ENCODE data around the gene HECTD2.
"Not testable (repeated sequence)": the region's sequence is repeated elsewhere in the genome, so short reads cannot be mapped to it uniquely, and the experiment has no call there.

Gene HECTD2

DNA sequence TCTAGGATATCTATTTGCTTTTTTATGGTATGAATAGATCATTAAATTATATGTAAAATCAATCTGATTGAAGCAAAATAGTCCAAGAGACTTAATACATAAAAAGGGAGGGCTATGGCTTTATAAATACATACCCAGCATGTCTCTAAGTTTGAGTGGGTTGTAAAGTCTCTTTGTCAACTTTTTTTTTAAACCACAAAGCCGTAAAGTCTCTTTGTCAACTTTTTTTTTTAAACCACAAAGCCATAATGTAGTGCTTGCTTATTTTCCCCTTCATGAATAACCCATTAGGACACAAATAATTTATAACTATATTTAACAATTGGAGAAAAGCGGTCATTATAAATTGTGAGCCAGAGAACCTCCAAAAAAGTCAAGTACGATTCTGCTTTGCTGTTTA is 5.7 kb downstream of the HECTD2 start:
- DNase-seq = no peak

DNA sequence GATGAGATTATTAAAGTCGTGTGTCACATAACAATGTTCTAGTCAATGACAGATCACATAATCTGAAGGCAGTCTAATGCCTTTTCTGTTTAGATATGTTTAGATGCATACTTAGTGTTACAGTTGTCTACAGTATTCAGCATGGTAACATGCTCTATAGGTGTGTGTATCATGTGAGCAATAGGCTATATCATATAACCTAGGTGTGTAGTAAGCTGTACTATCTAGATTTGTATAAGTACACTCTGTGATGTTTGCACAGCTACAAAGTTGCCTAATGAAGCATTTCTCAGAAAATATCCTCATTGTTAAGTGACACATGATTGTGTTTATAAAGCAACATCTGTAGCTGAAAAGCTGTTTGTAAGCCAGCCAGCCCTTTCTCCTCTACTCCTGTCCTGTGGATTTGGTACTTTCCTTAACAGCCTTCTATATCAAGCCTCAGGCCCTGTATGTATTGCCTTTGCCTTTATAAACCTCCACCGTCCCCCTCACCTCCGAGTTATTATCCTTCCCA is 6.3 kb downstream of the HECTD2 start:
- no peak for DNase-seq

DNA sequence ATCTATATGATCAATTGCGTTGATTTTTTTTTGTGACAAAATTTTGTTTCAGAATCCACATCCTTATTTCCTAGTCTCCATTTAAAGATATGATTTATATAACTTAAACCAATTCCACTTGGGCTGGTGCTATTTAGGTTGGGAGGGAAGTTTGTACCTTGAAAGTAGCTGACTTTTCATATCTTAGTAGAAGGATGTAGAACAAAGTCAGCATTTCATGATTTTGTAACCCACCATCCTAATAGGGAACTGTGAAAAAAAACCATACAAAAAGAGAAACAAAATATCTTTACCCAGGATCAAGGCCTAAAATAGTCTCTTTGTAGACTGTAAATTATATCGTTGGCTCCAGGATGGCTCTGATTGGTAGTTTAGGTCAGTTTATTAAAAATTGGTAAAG is 8.3 kb downstream of the HECTD2 start:
- no peak for DNase-seq

DNA sequence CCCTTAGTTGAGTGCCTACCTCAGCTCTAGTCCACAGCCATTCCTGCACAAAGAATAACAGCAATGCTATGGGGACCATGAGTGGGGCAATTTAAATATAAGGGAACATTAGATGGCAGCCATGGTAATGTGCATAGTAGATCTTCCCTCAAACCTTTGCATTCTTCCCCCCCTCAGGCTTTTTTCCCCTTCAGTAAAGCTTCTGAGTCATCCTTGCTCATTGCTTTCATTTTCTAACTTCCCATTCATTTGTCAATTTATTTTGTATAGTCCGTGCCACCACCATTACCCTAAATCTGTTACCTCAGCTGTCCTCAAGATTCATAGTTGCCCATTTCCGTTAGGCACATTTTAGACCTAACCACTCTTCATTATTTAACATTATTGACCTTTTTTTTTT is 10.7 kb downstream of the HECTD2 start:
- no peak for DNase-seq

DNA sequence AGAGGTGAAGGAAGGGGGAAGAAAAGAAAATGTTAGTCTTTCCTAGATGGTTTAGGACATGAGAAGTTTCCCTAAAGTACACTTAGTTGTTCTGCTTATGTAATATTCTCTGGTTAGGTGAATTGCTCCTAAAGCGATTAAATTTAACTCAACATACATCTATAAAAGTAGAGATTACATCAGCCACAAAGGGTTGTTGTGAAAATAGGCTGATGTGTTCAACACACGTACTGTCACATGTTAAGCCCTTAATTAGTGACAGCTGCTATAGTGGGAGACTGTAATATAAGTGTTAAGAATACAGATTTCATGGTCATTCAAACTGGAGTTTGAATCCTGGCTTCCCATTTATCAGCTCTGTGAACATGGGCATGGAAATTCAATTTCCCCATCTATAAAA is 12.8 kb downstream of the HECTD2 start:
- no peak for DNase-seq

DNA sequence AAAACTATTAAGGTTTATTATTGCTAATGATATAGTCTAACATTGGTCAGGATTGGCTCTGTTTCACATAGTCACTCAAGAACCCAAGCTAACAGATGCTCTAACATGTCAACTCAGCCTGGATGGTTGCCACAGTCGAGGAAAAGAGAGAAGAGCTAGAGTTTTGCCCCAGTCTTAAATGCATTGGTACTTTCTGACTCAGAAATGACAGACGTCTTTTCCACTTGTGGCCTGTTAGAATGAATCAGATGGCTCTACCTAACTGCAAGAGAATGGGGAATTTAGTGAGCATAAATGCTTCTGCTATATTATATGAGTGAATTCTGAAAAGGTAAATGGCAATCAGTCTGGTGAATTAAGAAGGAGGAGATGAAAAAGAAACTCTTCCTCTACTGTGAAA is 13.9 kb downstream of the HECTD2 start:
- no peak for DNase-seq

DNA sequence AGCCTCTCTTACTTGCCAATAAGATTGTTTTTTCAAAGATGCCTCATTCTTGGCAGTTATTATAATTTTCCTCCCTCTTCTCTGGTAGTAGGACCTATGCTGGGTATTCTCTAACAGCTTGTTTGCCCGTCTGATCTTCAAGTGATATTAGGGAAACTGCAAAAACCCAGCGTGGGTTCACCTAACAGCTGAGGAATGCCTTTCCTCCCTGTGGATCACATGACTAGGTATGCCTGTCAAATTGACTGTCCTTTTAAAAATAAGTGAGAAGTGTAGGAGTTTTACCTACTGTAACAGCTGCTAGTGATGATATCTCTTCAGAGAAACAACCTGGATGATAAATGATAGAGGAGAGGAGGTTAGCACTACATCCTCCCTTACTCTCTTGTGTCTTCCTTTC is 22.0 kb downstream of the HECTD2 start:
- no peak for DNase-seq

DNA sequence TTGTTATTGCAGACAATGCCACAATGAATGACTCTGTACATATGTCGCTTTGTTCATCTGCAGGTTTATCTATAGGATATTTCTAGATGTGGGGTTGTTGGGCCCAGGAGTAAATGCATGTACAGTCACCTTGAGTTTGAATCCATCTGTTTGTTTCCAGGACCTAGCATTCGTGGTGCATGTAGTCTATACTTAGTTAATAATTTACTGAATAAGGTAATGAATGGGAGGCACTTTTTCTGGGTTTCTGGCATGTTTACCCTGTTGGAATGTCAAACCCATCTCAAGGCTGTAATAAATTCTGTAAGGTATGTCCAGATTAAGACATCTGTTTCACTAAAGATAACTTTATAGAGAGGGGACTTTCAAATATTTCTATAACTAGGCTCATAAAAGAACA is 23.5 kb downstream of the HECTD2 start:
- DNase-seq = no peak

DNA sequence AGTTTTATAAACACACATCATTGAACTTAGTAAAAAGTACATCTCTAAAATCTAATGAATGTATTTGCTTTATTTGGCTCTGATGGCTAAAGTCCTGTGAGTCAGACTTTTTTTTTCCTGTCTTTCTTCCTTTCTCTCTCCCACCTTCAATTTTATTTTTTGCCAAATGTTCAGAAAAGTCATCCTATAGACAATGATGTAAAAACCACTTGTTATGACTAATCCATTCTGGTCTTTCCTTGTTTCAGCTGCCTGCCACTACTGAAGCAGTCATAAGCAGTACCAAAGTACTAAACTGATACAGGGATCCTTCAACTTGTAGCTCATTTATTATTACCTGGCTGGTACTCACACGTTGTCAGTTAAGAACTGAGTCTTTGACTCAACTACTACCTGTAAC is 23.9 kb downstream of the HECTD2 start:
- no peak for DNase-seq

DNA sequence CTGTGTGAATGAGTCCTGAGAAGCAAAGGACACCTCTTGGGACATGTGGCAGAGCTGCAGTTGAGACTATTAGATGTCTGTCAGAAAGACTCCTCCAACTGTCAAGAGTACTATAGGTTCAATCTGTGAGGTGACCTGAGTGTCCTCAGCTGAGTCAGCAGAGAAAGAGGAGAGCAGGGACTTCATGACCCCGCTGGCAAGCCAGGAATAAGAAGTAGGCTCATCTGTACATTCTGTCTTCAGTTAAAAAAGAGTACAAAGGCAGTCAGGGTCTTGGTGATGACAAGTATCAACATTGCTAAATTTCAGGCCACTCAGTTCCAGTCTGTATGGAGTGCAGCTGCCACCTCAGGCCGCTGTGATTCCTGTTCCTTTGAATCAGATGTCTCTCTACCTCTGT is 25.1 kb downstream of the HECTD2 start:
- no peak for DNase-seq

DNA sequence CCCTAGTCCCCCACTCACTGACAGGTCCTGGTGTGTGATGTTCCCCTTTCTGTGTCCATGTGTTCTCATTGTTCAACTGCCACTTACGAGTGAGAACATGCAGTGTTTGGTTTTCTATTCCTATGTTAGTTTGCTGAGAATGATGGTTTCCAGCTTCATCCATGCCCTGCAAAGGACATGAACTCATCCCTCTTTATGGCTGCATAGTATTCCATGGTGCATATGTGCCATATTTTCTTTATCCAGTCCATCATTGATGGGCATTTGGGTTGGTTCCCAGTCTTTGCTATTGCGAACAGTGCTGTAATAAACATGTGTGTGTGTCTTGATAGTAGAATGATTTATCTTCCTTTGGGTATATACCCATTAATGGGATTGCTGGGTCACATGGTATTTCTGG is 28.1 kb downstream of the HECTD2 start:
- DNase-seq = not testable (repeated sequence)

DNA sequence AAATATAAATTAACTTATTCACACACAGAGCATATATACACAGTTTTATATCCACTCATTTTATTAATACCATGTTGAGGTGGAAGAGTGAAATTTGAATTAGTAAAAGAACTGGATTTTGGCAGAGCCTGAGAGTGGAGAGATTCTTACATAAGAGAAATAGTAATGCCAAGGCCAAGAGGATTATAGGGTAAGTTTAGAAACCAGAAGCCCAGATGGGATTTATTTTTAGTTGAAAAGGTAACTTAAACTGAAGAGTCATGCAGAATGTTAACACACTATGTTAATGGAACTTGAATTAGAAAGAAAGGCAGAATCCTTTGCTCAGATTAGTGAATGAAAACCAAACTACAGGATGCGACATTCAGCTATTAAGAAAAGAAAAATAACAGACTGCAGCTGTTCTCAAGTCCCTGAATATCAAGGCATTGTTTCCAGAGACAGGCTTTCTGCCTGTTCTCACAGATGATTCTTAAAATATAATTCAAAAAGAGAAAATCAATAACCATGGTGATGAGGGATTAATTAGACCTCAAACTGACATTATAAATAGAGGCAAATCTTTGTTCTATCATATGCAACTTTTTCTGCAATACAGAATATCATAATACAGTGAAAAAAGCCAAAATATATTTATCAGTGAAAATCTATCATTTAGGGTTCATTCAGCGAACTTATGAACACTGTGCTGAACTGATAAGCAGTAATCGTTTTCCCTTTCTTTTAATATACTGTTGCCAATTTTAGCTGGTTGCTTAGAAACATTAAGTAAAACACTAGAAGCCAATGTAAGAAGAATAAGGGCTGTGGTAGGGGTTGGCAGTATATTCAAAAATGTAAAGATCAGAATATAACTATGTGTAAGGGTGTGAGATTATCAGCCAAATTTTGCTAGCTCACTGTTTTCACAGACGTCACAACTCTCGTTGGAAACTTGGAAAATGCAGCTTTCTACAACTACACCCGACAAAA is 34.4 kb downstream of the HECTD2 start:
- peak; percentile 1 for DNase-seq

DNA sequence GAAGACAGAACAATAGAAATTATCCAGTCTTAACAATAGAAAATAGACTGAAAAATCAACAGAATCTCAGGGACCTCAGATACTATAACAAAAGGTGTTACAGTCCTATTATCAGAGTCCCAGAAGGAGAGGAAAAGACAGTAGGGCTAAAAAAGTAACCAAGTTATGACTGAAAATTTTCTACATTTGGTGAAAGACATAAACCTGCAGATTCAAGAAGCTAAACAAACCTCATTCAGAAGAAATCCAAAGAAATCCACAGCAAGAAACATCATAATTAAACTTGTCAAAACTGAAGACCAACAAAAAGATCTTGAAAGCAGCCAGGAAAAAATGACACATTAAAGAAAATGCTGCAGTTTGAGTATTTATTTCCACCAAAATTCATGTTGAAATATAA is 41.9 kb downstream of the HECTD2 start:
- DNase-seq = no peak

DNA sequence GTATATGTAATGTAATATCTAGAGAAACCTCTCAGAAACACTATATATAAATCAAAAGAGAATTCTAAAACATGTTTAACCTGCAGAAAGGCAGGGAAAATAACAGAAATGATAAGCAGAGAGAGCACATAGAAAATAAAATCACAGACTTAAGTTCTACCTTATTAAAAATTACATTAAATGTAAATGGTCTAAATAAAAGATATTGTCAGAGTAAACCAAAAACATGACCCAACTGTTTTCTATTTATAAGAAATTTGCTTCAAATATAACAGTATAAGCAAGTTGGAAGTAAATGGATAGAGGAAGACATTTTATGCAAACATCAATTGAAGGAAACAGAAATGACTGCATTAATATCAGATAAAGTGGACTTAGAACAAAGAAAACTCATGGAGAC is 43.4 kb downstream of the HECTD2 start:
- no peak for DNase-seq

DNA sequence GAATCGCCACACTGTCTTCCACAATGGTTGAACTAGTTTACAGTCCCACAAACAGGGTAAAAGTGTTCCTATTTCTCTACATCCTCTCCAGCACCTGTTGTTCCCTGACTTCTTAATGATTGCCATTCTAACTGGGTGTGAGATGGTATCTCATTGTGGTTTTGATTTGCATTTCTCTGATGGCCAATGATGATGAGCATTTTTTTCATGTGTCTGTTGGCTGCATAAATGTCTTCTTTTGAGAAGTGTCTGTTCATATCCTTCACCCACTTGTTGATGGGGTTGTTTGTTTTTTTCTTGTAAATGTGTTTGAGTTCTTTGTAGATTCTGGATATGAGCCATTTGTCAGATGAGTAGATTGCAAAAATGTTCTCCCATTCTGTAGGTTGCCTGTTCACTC is 45.0 kb downstream of the HECTD2 start:
- not testable (repeated sequence) for DNase-seq

DNA sequence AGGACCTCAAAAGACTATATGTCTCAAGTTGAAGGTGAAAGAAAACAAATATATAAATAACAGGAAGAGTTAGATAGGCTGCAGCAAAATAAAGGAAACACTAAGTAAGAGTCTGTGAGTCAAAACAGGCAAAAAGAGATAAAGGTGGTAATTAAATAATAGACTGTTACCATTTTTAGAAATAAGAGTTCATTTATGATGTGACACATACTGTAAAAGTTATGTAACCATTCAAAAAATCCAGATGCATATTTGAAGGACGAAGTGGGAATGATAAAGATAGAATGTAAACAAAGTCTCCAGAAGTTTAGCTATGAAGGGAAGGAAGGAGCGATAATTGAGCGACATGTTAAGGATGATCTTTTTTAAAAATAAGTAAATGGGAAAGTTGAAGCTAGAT is 50.5 kb downstream of the HECTD2 start:
- DNase-seq = no peak

DNA sequence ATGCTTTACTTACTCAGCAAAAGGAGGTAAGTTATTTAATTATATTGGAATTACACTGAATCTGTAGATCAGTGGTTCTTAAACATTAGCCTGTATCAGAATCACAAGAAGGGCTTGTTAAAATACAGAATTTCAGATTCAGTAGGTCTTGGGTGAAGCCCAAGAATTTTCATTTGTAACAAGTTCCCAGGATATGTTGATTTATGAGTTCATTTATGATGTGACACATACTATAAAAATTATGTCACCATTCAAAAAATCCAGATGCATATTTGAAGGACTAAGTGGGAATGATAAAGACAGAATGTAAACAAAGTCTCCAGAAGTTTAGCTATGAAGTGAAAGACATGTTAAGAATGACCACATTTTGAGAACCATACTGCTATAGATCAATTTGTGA is 52.3 kb downstream of the HECTD2 start:
- no peak for DNase-seq

DNA sequence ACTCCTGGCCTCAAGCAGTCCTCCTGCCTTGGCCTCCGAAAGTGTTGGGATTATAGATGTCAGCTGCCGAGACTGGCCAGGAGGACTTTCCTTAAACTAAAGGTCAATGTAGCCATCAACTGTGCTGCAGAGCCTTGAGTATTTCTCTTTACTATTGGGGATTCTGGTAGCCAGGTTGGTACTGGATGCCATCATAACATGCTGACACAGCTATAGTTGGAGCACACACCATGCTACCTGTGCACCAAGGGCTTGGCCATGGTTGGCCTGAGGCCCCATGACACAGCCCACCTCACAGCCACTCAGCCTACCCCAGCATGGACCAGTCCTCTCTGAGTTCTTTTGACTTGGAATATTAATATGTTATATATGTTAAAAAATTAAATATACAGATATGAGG is 54.4 kb downstream of the HECTD2 start:
- DNase-seq = no peak

DNA sequence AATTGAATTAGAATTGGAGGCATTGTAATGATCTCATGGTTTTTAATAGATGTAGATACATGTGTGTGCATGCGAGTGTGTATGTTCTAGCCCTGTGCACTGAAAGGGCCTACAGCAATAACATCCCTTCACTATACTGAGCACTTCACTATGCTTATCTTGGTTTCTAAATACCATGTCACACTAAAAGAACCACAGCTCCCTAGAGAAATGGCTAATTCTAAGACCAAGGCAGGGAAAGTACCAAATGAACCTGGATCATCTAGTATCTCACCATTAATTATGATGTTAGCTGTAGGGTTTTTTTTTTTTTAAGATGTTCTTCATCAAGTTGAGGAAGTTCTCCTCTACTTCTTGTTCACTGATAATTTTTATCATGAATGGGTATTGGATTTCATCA is 55.1 kb downstream of the HECTD2 start:
- DNase-seq = no peak

DNA sequence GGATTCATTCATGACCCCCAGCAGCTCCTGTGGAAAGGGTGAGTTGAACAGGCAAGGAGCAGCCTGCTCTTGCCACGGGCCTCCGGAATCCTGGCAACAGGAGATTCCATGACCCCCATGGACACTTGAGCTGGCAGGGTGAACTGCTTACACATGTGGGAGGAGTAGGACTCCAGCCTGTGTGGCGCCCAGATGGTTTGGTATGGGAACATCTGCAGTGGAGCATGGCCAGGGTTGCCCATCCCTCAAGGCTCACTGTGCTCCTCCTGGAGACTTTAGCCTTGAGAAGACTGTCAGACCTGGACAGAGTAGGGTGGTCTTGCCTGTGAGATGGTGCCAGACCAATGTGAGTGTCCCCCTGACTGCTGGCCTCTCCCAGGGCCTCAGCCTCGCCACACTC is 57.0 kb downstream of the HECTD2 start:
- no peak for DNase-seq

DNA sequence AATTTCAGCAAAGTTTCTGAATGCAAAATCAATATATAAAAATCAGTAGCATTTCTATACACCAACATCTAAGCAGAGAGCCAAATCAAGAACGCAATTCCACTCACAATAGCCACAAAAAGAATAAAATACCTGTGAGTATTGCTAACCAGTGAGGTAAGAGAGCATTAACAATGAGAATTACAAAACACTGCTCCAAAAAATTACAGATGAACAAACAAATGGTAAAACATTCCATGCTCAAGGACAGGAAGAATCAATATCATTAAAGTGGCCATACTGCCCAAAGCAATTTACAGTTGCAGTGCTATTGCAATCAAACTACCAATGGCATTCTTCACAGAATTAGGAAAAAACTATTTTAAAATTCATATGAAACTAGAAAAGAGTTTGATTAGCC is 61.5 kb downstream of the HECTD2 start:
- DNase-seq = no peak

DNA sequence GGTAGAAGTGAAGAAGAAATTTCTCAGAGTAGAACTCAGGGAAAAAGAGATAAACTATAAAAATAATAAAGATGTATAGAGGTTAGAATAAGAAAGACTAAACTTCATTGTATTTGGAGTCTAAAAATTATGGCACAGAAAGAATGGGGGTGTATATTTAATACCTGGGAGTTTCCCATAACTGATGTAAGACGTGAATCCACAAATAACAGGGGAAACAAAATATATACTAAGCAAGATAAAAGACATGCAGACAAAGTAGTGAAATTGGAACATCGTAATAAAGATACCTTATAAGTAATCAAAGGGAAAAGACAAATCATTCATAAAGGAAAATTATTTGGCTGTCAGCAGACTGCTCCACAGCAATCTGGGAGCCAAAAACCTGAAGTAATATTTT is 62.8 kb downstream of the HECTD2 start:
- no peak for DNase-seq

DNA sequence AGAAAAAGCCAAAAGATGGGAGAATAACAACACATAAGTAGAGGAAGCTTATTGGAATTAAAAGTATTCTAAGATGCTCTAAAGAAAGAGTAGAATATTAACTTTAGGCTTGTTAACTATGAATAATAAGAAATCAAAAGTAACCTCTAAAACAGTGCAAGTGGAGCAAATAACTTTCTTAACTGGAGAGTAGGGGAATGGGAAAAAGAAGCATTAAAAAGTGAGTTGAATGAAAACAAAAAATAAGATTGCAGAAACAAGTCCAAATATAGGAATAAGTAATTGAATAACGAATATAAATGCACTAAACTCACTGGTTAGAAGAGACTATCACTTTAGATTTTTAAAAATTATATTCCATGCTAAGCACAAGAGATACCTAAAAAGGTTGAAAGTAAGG is 63.9 kb downstream of the HECTD2 start:
- no peak for DNase-seq

DNA sequence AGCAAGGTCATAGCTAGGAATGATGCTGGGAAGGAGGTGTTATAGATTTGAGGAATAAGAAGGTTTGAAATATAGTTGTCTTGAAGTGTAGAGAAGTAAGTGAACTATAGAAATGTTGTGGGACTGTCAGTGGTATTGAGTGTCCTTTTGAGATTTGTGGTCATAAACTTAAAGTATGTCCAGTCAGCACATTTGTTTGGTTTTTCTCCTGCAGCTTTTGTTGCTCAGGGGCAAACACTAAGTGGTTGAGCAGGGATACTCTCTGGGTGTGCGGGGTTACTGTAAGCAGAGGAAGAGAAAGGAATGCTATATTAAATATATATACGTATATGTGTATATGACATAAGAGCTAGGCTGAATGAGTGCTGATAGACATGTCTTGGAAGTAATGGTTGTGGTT is 67.1 kb downstream of the HECTD2 start:
- no peak for DNase-seq

DNA sequence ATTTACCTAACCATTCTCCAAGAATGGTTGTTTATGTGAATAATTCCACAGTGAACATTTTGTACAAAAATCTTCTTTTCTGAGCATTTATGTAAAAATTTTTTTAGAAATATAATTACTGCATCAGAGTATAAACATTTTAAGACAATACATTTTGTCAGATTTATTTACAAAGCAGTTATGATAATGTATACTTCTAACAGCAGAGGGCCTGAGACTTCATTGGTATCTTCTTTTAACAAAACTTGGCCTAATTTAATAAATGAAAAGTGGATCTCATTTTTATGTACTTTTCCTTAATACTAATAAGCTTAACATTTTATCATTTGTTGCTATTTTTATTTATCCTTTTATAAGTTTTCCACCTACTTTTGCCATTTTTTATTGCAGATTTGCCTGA is 69.4 kb downstream of the HECTD2 start:
- no peak for DNase-seq
